HepG2 (cell line): ENCODE measurements around the gene CDKN2AIP.

Source experiments
- CTCF ChIP-seq: sonication (generic); formaldehyde crosslinking; IDR thresholded peaks from 2 replicates; pipeline ENCODE4 v1.5.0; 2020; ENCODE audit warnings: mild to moderate bottlenecking, missing genetic modification reagents, moderate library complexity
- IRF2 ChIP-seq: IDR thresholded peaks from 2 replicates; pipeline ENCODE4 v1.6.1; 2018; ENCODE audit warnings: missing genetic modification reagents, missing compliant biosample characterization
- MLXIP ChIP-seq: sonication (generic); formaldehyde crosslinking; IDR thresholded peaks from 2 replicates; pipeline ENCODE4 v1.9.0; 2021; ENCODE audit warnings: missing genetic modification reagents, borderline replicate concordance
- SRSF4 ChIP-seq: fragments of 200-400 bp; formaldehyde crosslinking; IDR thresholded peaks from one replicate; pipeline ENCODE4 v1.6.1; 2018; ENCODE audit warnings: mild to moderate bottlenecking, low read depth, low read length, moderate library complexity; ENCODE audit not compliant: poor library complexity, severe bottlenecking
- ZBTB25 ChIP-seq: IDR thresholded peaks from 2 replicates; pipeline ENCODE4 v1.6.1; 2018; ENCODE audit warnings: missing genetic modification reagents
- ZBTB7A ChIP-seq: sonication (generic); formaldehyde crosslinking; IDR thresholded peaks from 2 replicates; pipeline ENCODE4 v1.8.0; 2022; ENCODE audit warnings: mild to moderate bottlenecking, missing genetic modification reagents
- ZFP36 ChIP-seq: fragments of 150-350 bp; IDR thresholded peaks from 2 replicates; pipeline ENCODE4 v1.6.1; 2018; ENCODE audit warnings: borderline replicate concordance, low read length, low read depth; ENCODE audit not compliant: partially characterized antibody

- no peak for TF ChIP-seq CTCF (CRISPR knock-in tag)
- TF ChIP-seq ZBTB25 (CRISPR knock-in tag), result no peak
- TF ChIP-seq ZFP36, result no peak
- TF ChIP-seq IRF2 (CRISPR knock-in tag), result no peak
- no peak for TF ChIP-seq ZBTB7A
- TF ChIP-seq SRSF4, result no peak
- TF ChIP-seq MLXIP (CRISPR knock-in tag), result no peak
These were observed 44.8 kb upstream of the CDKN2AIP start for GRCh38 chr4:183399616-183400015.
